GM21515 (cell line): ENCODE measurements around the gene RNF213.
A peak's percentile ranks its signal among the peaks of the same experiment; 100 is the strongest.
"Not testable (repeated sequence)": the region's sequence is repeated elsewhere in the genome, so short reads cannot be mapped to it uniquely, and the experiment has no call there.

Experiments used
- ATAC-seq: cut with Tn5 transposase; IDR thresholded peaks from one replicate; pipeline ENCODE4 v1.9.1; 2021; ENCODE audit not compliant: unreplicated experiment

Gene RNF213

GRCh38 chr17:80248894-80249710 lies 11.6 kb upstream of the RNF213 start:
- ATAC-seq, result no peak

- no peak for ATAC-seq
Measured at GRCh38 chr17:80251966-80252365, 8.7 kb upstream of the RNF213 start.

- ATAC-seq, result no peak
Measured at GRCh38 chr17:80252871-80253270, 7.8 kb upstream of the RNF213 start.

- no peak for ATAC-seq
Measured at GRCh38 chr17:80253631-80254395, 6.8 kb upstream of the RNF213 start.

GRCh38 chr17:80254396-80255251 lies 6.0 kb upstream of the RNF213 start:
- ATAC-seq, result no peak

- ATAC-seq, result no peak
Measured at GRCh38 chr17:80256034-80256350, 4.7 kb upstream of the RNF213 start.

GRCh38 chr17:80257716-80258213 lies 2.9 kb upstream of the RNF213 start:
- no peak for ATAC-seq

- not testable (repeated sequence) for ATAC-seq
Measured at GRCh38 chr17:80258296-80258695, 2.4 kb upstream of the RNF213 start.

- no peak for ATAC-seq
Measured at GRCh38 chr17:80259457-80260068, 1.1 kb upstream of the RNF213 start.

GRCh38 chr17:80260069-80260535 lies 550 bp upstream of the RNF213 start:
- ATAC-seq, result peak; percentile 31

GRCh38 chr17:80261159-80261894 lies 675 bp downstream of the RNF213 start:
- ATAC-seq, result no peak

- no peak for ATAC-seq
Measured at GRCh38 chr17:80261895-80262279, 1.2 kb downstream of the RNF213 start.

- ATAC-seq, result no peak
Measured at GRCh38 chr17:80262291-80262690, 1.6 kb downstream of the RNF213 start.

- no peak for ATAC-seq
Measured at GRCh38 chr17:80262775-80263244, 2.2 kb downstream of the RNF213 start.

- ATAC-seq, result peak; percentile 37
Measured at GRCh38 chr17:80263253-80264204, 2.9 kb downstream of the RNF213 start.

- no peak for ATAC-seq
Measured at GRCh38 chr17:80264205-80265075, 3.8 kb downstream of the RNF213 start.

GRCh38 chr17:80265205-80266068 lies 4.8 kb downstream of the RNF213 start:
- ATAC-seq, result no peak
